ENCODE results near the gene INKA1. TPM values are rescaled to one million over a fixed set of nuclear protein-coding genes. Genes with fewer than 3 reads are reported as not detected.

Gene INKA1
- total and polyA plus RNA-seq, 2 of the 8 experiments (the other 6 are each of a cell fraction or from before 2014, with no cell fraction given) = 1.3 to 4.7 TPM

DNA sequence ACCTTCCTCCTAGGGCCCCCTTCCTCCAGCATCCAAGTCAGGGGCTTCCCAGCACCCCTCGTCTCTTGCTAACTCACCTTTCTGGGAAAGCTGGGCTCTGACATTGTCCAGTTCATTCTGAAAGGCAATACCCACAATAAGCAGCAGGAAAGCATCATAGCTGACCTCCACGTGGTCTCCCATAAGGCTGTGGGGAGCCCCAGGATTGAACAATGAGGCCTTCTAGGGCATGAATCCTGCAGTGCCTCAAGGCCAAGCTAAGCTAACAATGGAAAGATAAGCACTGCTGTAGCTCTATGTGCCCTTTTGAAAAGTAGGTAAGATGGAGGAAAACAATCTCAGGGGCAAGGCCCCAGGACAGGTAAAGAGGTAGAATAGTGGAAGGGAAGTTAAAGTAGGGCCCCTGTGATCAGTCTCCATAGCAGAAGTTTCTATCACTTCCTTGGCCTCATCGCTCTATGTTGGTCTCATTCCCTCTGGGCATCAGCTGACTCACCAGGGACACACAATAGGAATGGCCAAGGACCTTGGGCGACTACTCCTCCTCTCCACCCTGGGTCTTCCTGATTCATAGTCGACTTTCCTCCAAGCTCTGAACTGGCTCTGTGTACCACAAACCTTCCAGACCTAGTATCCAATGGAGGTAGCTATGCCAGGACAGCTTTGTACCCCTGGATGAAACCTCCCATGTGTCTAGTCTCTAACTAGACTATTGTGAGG, 41.6 kb downstream of the INKA1 start:
- Histone ChIP-seq H3K79me2 (ENCODE audit: control insufficient read depth in 1 of 2, insufficient read depth in 2 of 2, low read length in 2 of 2) (no peaks in the 10 kb centered on the region), H2BK20ac (ENCODE audit: low read length) (no peak overlapping the region), H3K4me1 (replicated peaks in 1 of 4; ENCODE audit: control insufficient read depth in 3 of 4, insufficient read depth in 4 of 4, low read length in 3 of 4) (peaks cover 0 to 6% (median 0%) of the 10 kb centered on the region in 4 experiments; a peak in 2 of 7 replicates), H3K14ac (ENCODE audit: insufficient read length) (no peak overlapping the region), H2BK12ac (ENCODE audit: low read depth, low read length) (no peak overlapping the region), H3K9me3 (ENCODE audit: insufficient read depth in 2 of 2, low read depth in 1 of 2, low read length in 1 of 2) (no peaks in the 10 kb centered on the region), H2AK5ac (ENCODE audit: low read depth, low read length) (no peak overlapping the region), H2BK5ac (ENCODE audit: low read depth, low read length) (no peak overlapping the region), H3K4me2 (ENCODE audit: insufficient read depth in 1 of 2, low read depth in 2 of 2, low read length in 2 of 2) (no peak overlapping the region), H2AFZ (ENCODE audit: low read length) (no peak overlapping the region), H4K91ac (replicated peaks; ENCODE audit: insufficient read length, low read length) (no peak overlapping the region), H3K23me2 (ENCODE audit: low read depth, low read length) (no peaks in the 10 kb centered on the region), H4K8ac (ENCODE audit: extremely low read depth, insufficient read depth, low read length) (no peak overlapping the region), H3K27ac (ENCODE audit: low read depth, low read length) (no peak overlapping the region), H3K4ac (replicated peaks; ENCODE audit: insufficient read length, low read depth, low read length) (no peak overlapping the region), H3K23ac (ENCODE audit: insufficient read length) (no peak overlapping the region), H3K79me1 (ENCODE audit: low read depth, low read length) (peaks cover 2% of the 10 kb centered on the region; the same call in 1 of the 2 replicates), H3K27me3 (replicated peaks in 1 of 4; ENCODE audit: control insufficient read depth in 3 of 4, extremely low read depth in 1 of 4, insufficient read depth in 3 of 4, low read length in 3 of 4) (no peaks in the 10 kb centered on the region), H3K4me3 (ENCODE audit: extremely low read depth in 1 of 4, insufficient read depth in 2 of 4, low read depth in 3 of 4, low read length in 4 of 4) (no peak overlapping the region), H3K18ac (ENCODE audit: extremely low read depth, low read length) (no peak overlapping the region), H3K36me3 (ENCODE audit: control insufficient read depth in 2 of 4, insufficient read depth in 4 of 4, low read length in 3 of 4) (peaks cover 2 to 43% (median 31%) of the 10 kb centered on the region in 4 experiments; a peak in 6 of 8 replicates), H4K5ac (ENCODE audit: insufficient read length, low read depth, low read length) (no peak overlapping the region), H3K56ac (replicated peaks; ENCODE audit: insufficient read length, low read depth, low read length) (no peak overlapping the region), H3K9ac (replicated peaks in 1 of 4; ENCODE audit: extremely low read depth in 1 of 4, low read depth in 3 of 4, low read length in 3 of 4) (no peak overlapping the region), H2BK120ac (replicated peaks; ENCODE audit: low read depth, low read length) (no peak overlapping the region), H4K20me1 (replicated peaks in 1 of 2; ENCODE audit: control insufficient read depth in 1 of 2, insufficient read depth in 2 of 2, low read length in 2 of 2) (peaks cover 0 to 5% of the 10 kb centered on the region in 2 experiments), H2BK15ac (ENCODE audit: low read length) (no peak overlapping the region)
- WGBS, 2 experiments (ENCODE audit: extremely low coverage in 1 of 2, insufficient coverage in 1 of 2, insufficient read length in 1 of 2, insufficient replicate concordance in 2 of 2, low coverage in 1 of 2, low lambda C conversion rate in 2 of 2, missing lambda C conversion rate in 1 of 2) = 82% methylated on average over 5 of the region's 5 CpGs; no CpG with 5 or more reads in 1 of the 2 experiments
- ChIA-PET POLR2A (ENCODE audit: partially characterized antibody) (interaction anchor here (1.0 to 1.3 kb wide), 4 partner anchors 14 to 66 kb away, joined by 3 to 4 read pairs (median 4); no protein-coding TSS in a partner anchor), CTCF (ENCODE audit: partially characterized antibody) (interaction anchor here (1.1 to 15.2 kb wide), 10 partner anchors 10 to 85 kb away, joined by 4 to 306 read pairs (median 6); partner anchors contain the start of genes CDHR4, INKA1, MON1A and MST1R)
- DNase-seq (ENCODE audit: low read depth in 1 of 2, low spot score in 2 of 2) (no peak), FAIRE-seq (no peak)
- TF ChIP-seq SUZ12 (IDR thresholded peaks at IDR 0.05; ENCODE audit: low read length) (no peak), EGR1 (IDR thresholded peaks at IDR 0.05; ENCODE audit: borderline replicate concordance, low read depth, low read length) (no peak), RNF2 (IDR thresholded peaks at IDR 0.05; ENCODE audit: borderline replicate concordance, low read depth, low read length, missing control alignments, poor library complexity, severe bottlenecking) (no peak), YY1 (IDR thresholded peaks at IDR 0.05; ENCODE audit: low read depth, low read length) (no peak), CREB1 (IDR thresholded peaks at IDR 0.05) (no peak), POLR2A (IDR thresholded peaks at IDR 0.05; ENCODE audit: control extremely low read depth in 1 of 2, low read depth in 2 of 2, low read length in 2 of 2) (no peak), JUND (IDR thresholded peaks at IDR 0.05; ENCODE audit: low read length) (no peak), RAD21 (IDR thresholded peaks at IDR 0.05 in 1 of 2, conservative IDR thresholded peaks at IDR 0.05 in 1 of 2; ENCODE audit: low read depth in 2 of 2, low read length in 2 of 2) (no peak), RBBP5 (IDR thresholded peaks at IDR 0.05; ENCODE audit: borderline replicate concordance, low read depth, low read length) (no peak)
- TF ChIP-seq, protein P1, sequence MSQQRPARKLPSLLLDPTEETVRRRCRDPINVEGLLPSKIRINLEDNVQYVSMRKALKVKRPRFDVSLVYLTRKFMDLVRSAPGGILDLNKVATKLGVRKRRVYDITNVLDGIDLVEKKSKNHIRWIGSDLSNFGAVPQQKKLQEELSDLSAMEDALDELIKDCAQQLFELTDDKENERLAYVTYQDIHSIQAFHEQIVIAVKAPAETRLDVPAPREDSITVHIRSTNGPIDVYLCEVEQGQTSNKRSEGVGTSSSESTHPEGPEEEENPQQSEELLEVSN (IDR thresholded peaks at IDR 0.05) = no peak
- TF ChIP-seq, protein P2, sequence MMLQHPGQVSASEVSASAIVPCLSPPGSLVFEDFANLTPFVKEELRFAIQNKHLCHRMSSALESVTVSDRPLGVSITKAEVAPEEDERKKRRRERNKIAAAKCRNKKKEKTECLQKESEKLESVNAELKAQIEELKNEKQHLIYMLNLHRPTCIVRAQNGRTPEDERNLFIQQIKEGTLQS (IDR thresholded peaks at IDR 0.05; ENCODE audit: insufficient read depth, low read depth, low read length) = no peak
